PC-3 (cell line): ENCODE data around the gene KRT85. TPM values are rescaled to one million over a fixed set of nuclear protein-coding genes. Genes with fewer than 3 reads are reported as not detected.

Experiments used
- ATAC-seq: fragments of 200-7000 bp; cut with Tn5 transposase; 2 replicates; pipeline ENCODE4 v1.9.1; 2020; ENCODE audit warnings: mild to moderate bottlenecking, moderate library complexity
- BruUV-seq: library from RNA; stranded (reverse); fragments of 400-500 nt; replicated peaks from 2 replicates; lab custom pipeline; 2021; lab: Mats Ljungman, UMichigan
- CTCF ChIA-PET: fragments of 300-600 bp; sonication (Branson Sonifier 250); formaldehyde crosslinking; loops from one replicate; lab custom pipeline; 2022; ENCODE audit warnings: antibody characterized with exemption; lab: Charles Lee
- POLR2A ChIA-PET: fragments of 300-600 bp; sonication (Branson Sonifier 250); formaldehyde crosslinking; loops from one replicate; lab custom pipeline; 2022; ENCODE audit warnings: antibody characterized with exemption; ENCODE audit not compliant: unreplicated experiment; lab: Charles Lee
- DNase-seq: peaks from one replicate; pipeline ENCODE4 v3.0.0-alpha.2; 2015
- H2AFZ ChIP-seq: fragments of 300-600 bp; sonication (generic); 2 replicates; pipeline ENCODE4 v1.6.0; 2016; ENCODE audit warnings: antibody characterized with exemption, low read length
- H3F3A ChIP-seq: fragments of 300-600 bp; sonication (generic); one replicate; pipeline ENCODE4 v1.6.0; 2017; ENCODE audit warnings: antibody characterized with exemption, low read length, control low read depth, mild to moderate bottlenecking; ENCODE audit not compliant: unreplicated experiment
- H3K27ac ChIP-seq: fragments of 300-600 bp; sonication (generic); 2 replicates; pipeline ENCODE4 v1.5.1; 2016; ENCODE audit warnings: mild to moderate bottlenecking, low read length
- H3K27me3 ChIP-seq: fragments of 300-600 bp; sonication (generic); 2 replicates; pipeline ENCODE4 v1.6.1; 2016; ENCODE audit warnings: low read length, mixed read lengths
- H3K36me3 ChIP-seq: fragments of 300-600 bp; sonication (generic); 2 replicates; pipeline ENCODE4 v1.6.1; 2016; ENCODE audit warnings: low read depth, mixed run types, low read length, mixed read lengths
- H3K4me1 ChIP-seq: fragments of 300-600 bp; sonication (generic); 2 replicates; pipeline ENCODE4 v1.5.1; 2016; ENCODE audit warnings: low read length; ENCODE audit not compliant: insufficient read depth
- H3K4me2 ChIP-seq: fragments of 300-600 bp; sonication (generic); 2 replicates; pipeline ENCODE4 v1.6.0; 2016; ENCODE audit warnings: low read length
- H3K4me3 ChIP-seq: fragments of 300-600 bp; sonication (generic); 2 replicates; pipeline ENCODE4 v1.5.1; 2016; ENCODE audit warnings: mild to moderate bottlenecking, low read length, mixed read lengths
- H3K79me2 ChIP-seq: fragments of 300-600 bp; sonication (generic); 2 replicates; pipeline ENCODE4 v1.6.1; 2017; ENCODE audit warnings: low read length, mixed read lengths
- H3K9ac ChIP-seq: fragments of 300-600 bp; sonication (generic); 2 replicates; pipeline ENCODE4 v1.6.0; 2016; ENCODE audit warnings: mild to moderate bottlenecking, low read length
- H3K9me2 ChIP-seq: fragments of 300-600 bp; sonication (generic); replicated peaks from 2 replicates; pipeline ENCODE4 v1.6.1; 2016; ENCODE audit warnings: mixed run types, low read length, mixed read lengths
- H3K9me3 ChIP-seq: fragments of 300-600 bp; sonication (generic); 2 replicates; pipeline ENCODE4 v1.6.1; 2016; ENCODE audit warnings: low read length, mixed read lengths
- H4K20me1 ChIP-seq: fragments of 300-600 bp; sonication (generic); 2 replicates; pipeline ENCODE4 v1.6.1; 2016; ENCODE audit warnings: low read length, mixed read lengths
- CTCF ChIP-seq: fragments of 300-600 bp; sonication (generic); conservative IDR thresholded peaks from 2 replicates; pipeline ENCODE4 v1.5.1; 2017; ENCODE audit warnings: antibody characterized with exemption, low read depth, mild to moderate bottlenecking, low read length
- EZH2 ChIP-seq: fragments of 300-600 bp; sonication (generic); IDR thresholded peaks from one replicate; pipeline ENCODE4 v1.6.1; 2017; ENCODE audit warnings: antibody characterized with exemption, mild to moderate bottlenecking, low read length; ENCODE audit not compliant: unreplicated experiment
- EZH2phosphoT487 ChIP-seq: fragments of 300-600 bp; sonication (generic); IDR thresholded peaks from 2 replicates; pipeline ENCODE4 v1.6.1; 2018; ENCODE audit warnings: mild to moderate bottlenecking, antibody characterized with exemption, low read length, borderline replicate concordance
- intact Hi-C: fragments of 100-400 bp; cut with micrococcal nuclease; formaldehyde crosslinking; loops from 2 replicates; pipeline ENCODE4 v1.9.0; 2023
- total RNA-seq: library from RNA; depleted of rRNA; stranded (reverse); fragments of >200 nt; gene quantifications from 2 replicates; pipeline ENCODE4 v1.2.3, GENCODE V29; 2014; rRNA removed

The KRT85 gene
- total RNA-seq, 1 experiment from 2014 or later = not detected

- H3K27ac ChIP-seq = no peak overlapping the region
- peaks cover 11% of the 10 kb centered on the region for H3K4me1 ChIP-seq
- no peaks in the 10 kb centered on the region for H3K79me2 ChIP-seq
- ChIA-PET CTCF (interaction anchor here (0.6 to 0.7 kb wide), 2 partner anchors 17 to 345 kb away, joined by 3 read pairs; no protein-coding TSS in a partner anchor), POLR2A (interaction anchor here (0.5 to 1.2 kb wide), 2 partner anchors 33 to 162 kb away, joined by 3 to 12 read pairs; no protein-coding TSS in a partner anchor)
- ATAC-seq (no peak), DNase-seq (no peak)
- TF ChIP-seq EZH2phosphoT487 (no peak), EZH2 (no peak), CTCF (no peak)
- BruUV-seq = no TSS peak
- no peaks in the 10 kb centered on the region for H3K27me3 ChIP-seq
- H3K4me2 ChIP-seq = no peak overlapping the region
- intact Hi-C loops = no loop called here
- H3F3A ChIP-seq = no peaks in the 10 kb centered on the region
- H3K9me3 ChIP-seq = no peaks in the 10 kb centered on the region
- H2AFZ ChIP-seq = no peak overlapping the region
- no peaks in the 10 kb centered on the region for H3K9me2 ChIP-seq
- no peak overlapping the region for H3K9ac ChIP-seq
- H4K20me1 ChIP-seq = no peaks in the 10 kb centered on the region
- H3K4me3 ChIP-seq = no peak overlapping the region
- no peaks in the 10 kb centered on the region for H3K36me3 ChIP-seq
These were observed 56.5 kb downstream of the KRT85 start for GRCh38 chr12:52310622-52311284.

Other genes with a start within 250 kb of the KRT85 start
- 19.8 and 30.1 TPM in 2 replicates for gene KRT80, start 175.5 kb downstream of the KRT85 start, total RNA-seq
- 2,144 and 2,979 TPM in 2 replicates for gene KRT7, start 134.2 kb downstream of the KRT85 start, total RNA-seq
- gene KRT86, start 92.8 kb downstream of the KRT85 start, total RNA-seq = 0.98 and 1.2 TPM in 2 replicates
- gene KRT81, start 75.9 kb downstream of the KRT85 start, total RNA-seq = 1,688 and 2,042 TPM in 2 replicates
- gene KRT83, start 46.1 kb downstream of the KRT85 start, total RNA-seq = 0.33 and 1.1 TPM in 2 replicates
- 0.15 TPM in 1 of 2 replicates, not detected in the other for gene KRT84, start 18.2 kb upstream of the KRT85 start, total RNA-seq
- 0.29 TPM in 1 of 2 replicates, not detected in the other for gene KRT82, start 38.9 kb upstream of the KRT85 start, total RNA-seq
- gene KRT75, start 66.9 kb upstream of the KRT85 start, total RNA-seq = 32.8 and 38.5 TPM in 2 replicates
- 7.7 and 8.5 TPM in 2 replicates for gene KRT6B, start 84.7 kb upstream of the KRT85 start, total RNA-seq
- not detected in 2 replicates for gene KRT6C, start 106.3 kb upstream of the KRT85 start, total RNA-seq
- gene KRT6A, start 125.8 kb upstream of the KRT85 start, total RNA-seq = 46.3 and 61.2 TPM in 2 replicates
- not detected in 2 replicates for gene KRT5, start 152.9 kb upstream of the KRT85 start, total RNA-seq
- not detected in 2 replicates for gene KRT71, start 185.7 kb upstream of the KRT85 start, total RNA-seq
- gene KRT74, start 206.4 kb upstream of the KRT85 start, total RNA-seq = not detected in 2 replicates
- gene KRT72, start 234.0 kb upstream of the KRT85 start, total RNA-seq = not detected in 2 replicates